IMR-90 (cell line): ENCODE measurements around the gene MAP3K19. TPM values are rescaled to one million over a fixed set of nuclear protein-coding genes. Genes with fewer than 3 reads are reported as not detected.

ENCODE experiments used
- ATAC-seq: fragments of 200-7000 bp; cut with Tn5 transposase; 2 replicates; pipeline ENCODE4 v1.9.1; 2020; ENCODE audit warnings: low read depth, mild to moderate bottlenecking, moderate library complexity
- BruUV-seq: library from RNA; stranded (reverse); fragments of 400-500 nt; replicated peaks from 2 replicates; lab custom pipeline; 2021; lab: Mats Ljungman, UMichigan
- CTCF ChIA-PET: fragments of 300-600 bp; formaldehyde crosslinking; extraction: SDS; loops from one replicate; lab custom pipeline; 2021; ENCODE audit warnings: antibody characterized with exemption; lab: Yijun Ruan, JAX
- POLR2A ChIA-PET: fragments of 300-600 bp; sonication (Branson Sonifier 250); formaldehyde crosslinking; loops from one replicate; lab custom pipeline; 2022; ENCODE audit warnings: antibody characterized with exemption; ENCODE audit not compliant: unreplicated experiment; lab: Charles Lee
- DNase-seq: peaks from one replicate; pipeline ENCODE4 v3.0.0; 2013
- H2AFZ ChIP-seq: replicated peaks from 2 replicates; pipeline ENCODE3; 2013; ENCODE audit warnings: low read length, mild to moderate bottlenecking; ENCODE audit not compliant: poor library complexity
- H2AK5ac ChIP-seq: 2 replicates; pipeline ENCODE4 v1.6.1; 2013; ENCODE audit warnings: low read depth, low read length, inconsistent platforms
- H2AK9ac ChIP-seq: replicated peaks from 2 replicates; pipeline ENCODE3; 2013; ENCODE audit warnings: mild to moderate bottlenecking, low read depth, low read length, moderate library complexity; ENCODE audit not compliant: poor library complexity
- H2BK120ac ChIP-seq: 2 replicates; pipeline ENCODE4 v1.6.1; 2013; ENCODE audit warnings: low read depth, low read length, inconsistent platforms
- H2BK15ac ChIP-seq: 3 replicates; pipeline ENCODE4 v1.6.1; 2013; ENCODE audit warnings: low read depth, low read length, inconsistent platforms
- H2BK20ac ChIP-seq: 2 replicates; pipeline ENCODE4 v1.6.1; 2013; ENCODE audit warnings: low read depth, mild to moderate bottlenecking, inconsistent platforms, low read length, moderate library complexity
- H2BK5ac ChIP-seq: 2 replicates; pipeline ENCODE4 v1.6.1; 2013; ENCODE audit warnings: mild to moderate bottlenecking, low read depth, low read length, inconsistent platforms; ENCODE audit not compliant: poor library complexity, severe bottlenecking
- H3K14ac ChIP-seq: replicated peaks from 2 replicates; pipeline ENCODE4 v1.6.1; 2013; ENCODE audit warnings: low read depth, low read length, inconsistent platforms
- H3K18ac ChIP-seq: 2 replicates; pipeline ENCODE4 v1.6.1; 2013; ENCODE audit warnings: low read depth, low read length, control low read depth
- H3K23ac ChIP-seq: 2 replicates; pipeline ENCODE4 v1.6.1; 2013; ENCODE audit warnings: low read depth, low read length, inconsistent platforms
- H3K27ac ChIP-seq: 2 replicates; pipeline ENCODE4 v1.5.1; 2013; ENCODE audit warnings: mild to moderate bottlenecking, control low read depth, low read length; ENCODE audit not compliant: insufficient read depth
- H3K27me3 ChIP-seq: 2 replicates; pipeline ENCODE4 v1.6.1; 2013; ENCODE audit warnings: low read length; ENCODE audit not compliant: control insufficient read depth, insufficient read depth
- H3K36me3 ChIP-seq: 2 replicates; pipeline ENCODE4 v1.6.1; 2013; ENCODE audit warnings: low read length, mixed read lengths; ENCODE audit not compliant: control insufficient read depth, insufficient read depth
- H3K4ac ChIP-seq: 2 replicates; pipeline ENCODE4 v1.6.1; 2013; ENCODE audit warnings: low read depth, low read length, inconsistent platforms
- H3K4me1 ChIP-seq: 2 replicates; pipeline ENCODE4 v1.6.1; 2013; ENCODE audit warnings: low read length, mixed read lengths; ENCODE audit not compliant: control insufficient read depth, insufficient read depth
- H3K4me2 ChIP-seq: 2 replicates; pipeline ENCODE4 v1.6.1; 2013; ENCODE audit warnings: low read depth, mild to moderate bottlenecking, control low read depth, low read length, moderate library complexity
- H3K4me3 ChIP-seq: 2 replicates; pipeline ENCODE4 v1.5.1; 2013; ENCODE audit warnings: low read depth, mild to moderate bottlenecking, control low read depth, low read length, moderate library complexity; ENCODE audit not compliant: insufficient read depth
- H3K56ac ChIP-seq: 2 replicates; pipeline ENCODE4 v1.6.1; 2013; ENCODE audit warnings: low read length, inconsistent platforms; ENCODE audit not compliant: insufficient read depth; ENCODE audit errors: extremely low read depth
- H3K79me1 ChIP-seq, 2 experiments: 2 replicates each; pipeline ENCODE4 v1.6.1; 2013; ENCODE audit warnings: low read length in 2 of 2, inconsistent platforms in 1 of 2, low read depth in 1 of 2
- H3K9ac ChIP-seq: 2 replicates; pipeline ENCODE4 v1.6.1; 2013; ENCODE audit warnings: low read depth, low read length, control low read depth
- H3K9me1 ChIP-seq: 2 replicates; pipeline ENCODE4 v1.6.1; 2013; ENCODE audit warnings: low read length, inconsistent platforms; ENCODE audit not compliant: insufficient read depth
- H3K9me3 ChIP-seq: 2 replicates; pipeline ENCODE4 v1.6.1; 2013; ENCODE audit warnings: low read length; ENCODE audit not compliant: control insufficient read depth, insufficient read depth
- H4K20me1 ChIP-seq: 2 replicates; pipeline ENCODE4 v1.6.1; 2013; ENCODE audit warnings: low read length, inconsistent platforms; ENCODE audit not compliant: insufficient read depth
- H4K5ac ChIP-seq: 2 replicates; pipeline ENCODE4 v1.6.1; 2013; ENCODE audit warnings: mild to moderate bottlenecking, low read depth, low read length, control low read depth
- H4K8ac ChIP-seq, 2 experiments: 2 replicates each; pipeline ENCODE4 v1.6.1; 2013; ENCODE audit warnings: low read depth in 2 of 2, low read length in 2 of 2, control low read depth in 1 of 2, inconsistent platforms in 1 of 2
- H4K91ac ChIP-seq: 2 replicates; pipeline ENCODE4 v1.6.1; 2013; ENCODE audit warnings: low read depth, low read length, inconsistent platforms; ENCODE audit not compliant: insufficient read depth
- CTCF ChIP-seq: conservative IDR thresholded peaks from 2 replicates; pipeline ENCODE4 v1.5.1; 2012; ENCODE audit warnings: mild to moderate bottlenecking, low read depth, low read length, improper control_type of control experiment
- ELK1 ChIP-seq: fragments of 150-350 bp; IDR thresholded peaks from 2 replicates; pipeline ENCODE4 v1.6.1; 2016; ENCODE audit warnings: low read depth, mild to moderate bottlenecking, low read length, moderate library complexity, borderline replicate concordance
- FOS ChIP-seq: fragments of 150-350 bp; IDR thresholded peaks from 2 replicates; pipeline ENCODE4 v1.6.1; 2016; ENCODE audit warnings: low read depth, low read length
- MAFK ChIP-seq: IDR thresholded peaks from 2 replicates; pipeline ENCODE4 v1.6.1; 2012; ENCODE audit warnings: low read depth, low read length, improper control_type of control experiment
- POLR2A ChIP-seq: IDR thresholded peaks from 2 replicates; pipeline ENCODE4 v1.6.1; 2012; ENCODE audit warnings: mild to moderate bottlenecking, low read depth, low read length
- RCOR1 ChIP-seq: IDR thresholded peaks from 2 replicates; pipeline ENCODE4 v1.6.1; 2012; ENCODE audit warnings: mild to moderate bottlenecking, low read length, improper control_type of control experiment; ENCODE audit not compliant: insufficient replicate concordance
- RFX5 ChIP-seq: IDR thresholded peaks from 2 replicates; pipeline ENCODE4 v1.8.0; 2012; ENCODE audit warnings: low read depth, mild to moderate bottlenecking, low read length, moderate library complexity
- USF2 ChIP-seq: fragments of 150-350 bp; IDR thresholded peaks from 2 replicates; pipeline ENCODE4 v1.6.1; 2017; ENCODE audit warnings: mild to moderate bottlenecking, antibody characterized with exemption, low read length, low read depth
- WGBS, 2 experiments: methylation state at CpG; one replicate each; pipeline versions ENCODE4 v1.1.5 to v1.1.7; 2013; ENCODE audit warnings: missing lambda C conversion rate in 2 of 2; ENCODE audit not compliant: insufficient read length in 1 of 2; ENCODE audit errors: extremely low coverage in 2 of 2; 5-methylcytosine and 5-hydroxymethylcytosine counted together
- dilution Hi-C: fragments of 300-500 bp; cut with HindIII; formaldehyde crosslinking; loops from one replicate; pipeline ENCODE4 v1.14.3; 2018; ENCODE audit warnings: low sequenced_read_pairs; ENCODE audit not compliant: unreplicated experiment
- in situ Hi-C: fragments of 300-500 bp; cut with MboI; formaldehyde crosslinking; loops from 3 replicates; pipeline ENCODE4 v1.14.3; 2019; ENCODE audit warnings: low sequenced_read_pairs, inconsistent platforms, mixed read lengths
- intact Hi-C: fragments of 100-400 bp; cut with micrococcal nuclease; formaldehyde crosslinking; loops from 2 replicates; pipeline ENCODE4 v1.10.0; 2022
- polyA plus RNA-seq, 3 experiments: library from polyadenylated mRNA; depleted of rRNA; stranded (reverse); fragments of >200 nt; gene quantifications; 2 replicates each; pipeline ENCODE4 v1.2.3, GENCODE V29; 2012; ENCODE audit warnings: low replicate concordance in 1 of 3
- total RNA-seq: library from RNA; depleted of rRNA; stranded (reverse); fragments of >200 nt; gene quantifications from 2 replicates; pipeline ENCODE4 v1.2.3, GENCODE V29; 2012

The MAP3K19 gene
- total and polyA plus RNA-seq, 2 of the 4 experiments (the other 2 are of a cell fraction) = not detected

GRCh38 chr2:135029481-135030134 is 17.6 kb downstream of the MAP3K19 start:
- no peak overlapping the region for H3K56ac ChIP-seq
- no peak overlapping the region for H2AK9ac ChIP-seq
- H3K4ac ChIP-seq = no peak overlapping the region
- H2BK15ac ChIP-seq = no peak overlapping the region
- no TSS peak for BruUV-seq
- no peak overlapping the region for H4K91ac ChIP-seq
- H2AK5ac ChIP-seq = no peak overlapping the region
- dilution Hi-C loops = no loop called here
- H3K27me3 ChIP-seq = no peaks in the 10 kb centered on the region
- TF ChIP-seq POLR2A (no peak), USF2 (no peak), RCOR1 (no peak), MAFK (no peak), FOS (no peak), ELK1 (no peak), CTCF (no peak), RFX5 (no peak)
- H2AFZ ChIP-seq = no peak overlapping the region
- intact Hi-C loops = no loop called here
- no peaks in the 10 kb centered on the region for H3K4me1 ChIP-seq
- no peak overlapping the region for H2BK20ac ChIP-seq
- DNase-seq (no peak), ATAC-seq (no peak)
- no peak overlapping the region for H3K27ac ChIP-seq
- CTCF ChIA-PET = no interaction called here
- WGBS, 2 experiments = no CpG with 5 or more reads among the region's 2 CpGs
- H3K14ac ChIP-seq = no peak overlapping the region
- no peak overlapping the region for H4K5ac ChIP-seq
- H3K9me3 ChIP-seq = no peaks in the 10 kb centered on the region
- no peaks in the 10 kb centered on the region for H4K20me1 ChIP-seq
- no peak overlapping the region for H3K4me3 ChIP-seq
- POLR2A ChIA-PET = no interaction called here
- in situ Hi-C loops = no loop called here
- no peak overlapping the region for H3K4me2 ChIP-seq
- no peaks in the 10 kb centered on the region for H3K79me1 ChIP-seq
- H3K9ac ChIP-seq = no peak overlapping the region
- no peak overlapping the region for H3K23ac ChIP-seq
- no peak overlapping the region for H3K18ac ChIP-seq
- no peak overlapping the region for H2BK120ac ChIP-seq
- H4K8ac ChIP-seq = no peak overlapping the region
- H3K36me3 ChIP-seq = no peaks in the 10 kb centered on the region
- no peaks in the 10 kb centered on the region for H3K9me1 ChIP-seq
- H2BK5ac ChIP-seq = no peak overlapping the region
